Measurements from ENCODE around the gene WDR88. TPM values are rescaled to one million over a fixed set of nuclear protein-coding genes. Genes with fewer than 3 reads are reported as not detected.
"Not testable (repeated sequence)": the region's sequence is repeated elsewhere in the genome, so short reads cannot be mapped to it uniquely, and the experiment has no call there.

Gene WDR88
- total RNA-seq, 4 donors from 2014 or later, result not detected

- WGBS, result 51% methylated on average over 7 of the region's 14 CpGs
- Histone ChIP-seq H3K9me3 (no peaks in the 10 kb centered on the region), H3K27me3 (no peaks in the 10 kb centered on the region)
Observed at GRCh38 chr19:33150852-33151518, 19.1 kb downstream of the WDR88 start.

GRCh38 chr19:33152176-33152575, 20.3 kb downstream of the WDR88 start:
- TF ChIP-seq EP300 (IDR thresholded peaks at IDR 0.05) (no peak), POLR2A (IDR thresholded peaks at IDR 0.05) (no peak), CTCF (IDR thresholded peaks at IDR 0.05) (no peak), POLR2AphosphoS5 (IDR thresholded peaks at IDR 0.05) (no peak)
- Histone ChIP-seq H3K9me3 (no peaks in the 10 kb centered on the region), H3K36me3 (no peaks in the 10 kb centered on the region), H3K27ac (no peak overlapping the region), H3K27me3 (no peaks in the 10 kb centered on the region), H3K4me1 (no peaks in the 10 kb centered on the region), H3K4me3 (no peak overlapping the region)
- no peak for DNase-seq (ENCODE audit: low spot score in 2 of 2)
- WGBS, result 50% methylated on average over 2 of the region's 2 CpGs

More at GRCh38 chr19:33150852-33151518, 19.1 kb downstream of the WDR88 start:
- H3K4me1 ChIP-seq, result no peaks in the 10 kb centered on the region
- TF ChIP-seq CTCF (IDR thresholded peaks at IDR 0.05) (no peak), POLR2AphosphoS5 (IDR thresholded peaks at IDR 0.05) (no peak), POLR2A (IDR thresholded peaks at IDR 0.05) (no peak), EP300 (IDR thresholded peaks at IDR 0.05) (no peak)
- DNase-seq (ENCODE audit: low spot score in 2 of 2), result no peak
- no peak overlapping the region for H3K4me3 ChIP-seq
- no peak overlapping the region for H3K27ac ChIP-seq
- no peaks in the 10 kb centered on the region for H3K36me3 ChIP-seq

DNA sequence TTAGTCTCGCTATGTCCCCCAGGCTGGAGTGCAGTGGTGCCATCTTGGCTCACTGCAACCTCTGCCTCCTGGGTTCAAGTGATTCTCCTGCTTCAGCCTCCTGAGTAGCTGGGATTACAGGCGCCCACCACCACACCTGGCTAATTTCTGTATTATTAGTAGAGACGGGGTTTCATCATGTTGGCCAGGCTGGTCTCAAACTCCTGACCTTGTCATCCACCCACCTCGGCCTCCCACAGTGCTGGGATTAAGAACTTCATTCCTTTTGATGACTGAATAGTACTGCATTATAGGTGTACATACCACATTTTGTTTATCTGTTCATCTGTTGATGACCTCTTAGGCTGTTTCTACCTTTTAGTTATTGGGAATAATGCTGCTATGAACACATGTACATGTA, 20.7 kb downstream of the WDR88 start:
- not testable (repeated sequence) for H3K36me3 ChIP-seq; H3K27ac ChIP-seq; H3K9me3 ChIP-seq; DNase-seq (ENCODE audit: low spot score in 2 of 2); H3K27me3 ChIP-seq; H3K4me3 ChIP-seq; H3K4me1 ChIP-seq
- 66% methylated on average over 4 of the region's 4 CpGs for WGBS

DNA sequence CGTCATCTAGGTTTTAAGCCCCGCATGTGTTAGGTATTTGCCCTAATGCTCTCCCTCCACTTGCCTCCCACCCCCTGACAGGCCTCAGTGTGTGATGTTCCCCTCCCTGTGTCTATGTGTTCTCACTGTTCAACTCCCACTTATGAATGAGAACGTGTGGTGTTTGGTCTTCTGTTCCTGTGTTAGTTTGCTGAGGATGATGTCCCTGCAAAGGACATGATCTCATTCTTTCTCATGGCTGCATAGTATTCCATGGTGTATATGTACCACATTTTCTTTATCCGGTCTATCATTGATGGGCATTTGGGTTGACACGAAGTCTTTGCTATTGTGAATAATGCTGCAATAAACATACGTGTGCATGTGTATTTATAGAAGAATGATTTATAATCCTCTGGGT, 22.4 kb downstream of the WDR88 start:
- H3K27ac ChIP-seq; H3K4me1 ChIP-seq; H3K27me3 ChIP-seq; H3K4me3 ChIP-seq; H3K9me3 ChIP-seq; DNase-seq (ENCODE audit: low spot score in 2 of 2); H3K36me3 ChIP-seq: not testable (repeated sequence)
- 89% methylated on average over 6 of the region's 6 CpGs for WGBS

- 77% methylated on average over 5 of the region's 5 CpGs for WGBS
- TF ChIP-seq POLR2AphosphoS5 (IDR thresholded peaks at IDR 0.05) (no peak), EP300 (IDR thresholded peaks at IDR 0.05) (no peak), POLR2A (IDR thresholded peaks at IDR 0.05) (no peak), CTCF (IDR thresholded peaks at IDR 0.05) (no peak)
- H3K27me3 ChIP-seq, result no peaks in the 10 kb centered on the region
- no peaks in the 10 kb centered on the region for H3K36me3 ChIP-seq
- H3K4me1 ChIP-seq, result no peaks in the 10 kb centered on the region
- no peak overlapping the region for H3K4me3 ChIP-seq
- H3K9me3 ChIP-seq, result no peaks in the 10 kb centered on the region
- H3K27ac ChIP-seq, result no peak overlapping the region
- DNase-seq (ENCODE audit: low spot score in 2 of 2), result no peak
Observed at GRCh38 chr19:33156334-33156733, 24.4 kb downstream of the WDR88 start.

DNA sequence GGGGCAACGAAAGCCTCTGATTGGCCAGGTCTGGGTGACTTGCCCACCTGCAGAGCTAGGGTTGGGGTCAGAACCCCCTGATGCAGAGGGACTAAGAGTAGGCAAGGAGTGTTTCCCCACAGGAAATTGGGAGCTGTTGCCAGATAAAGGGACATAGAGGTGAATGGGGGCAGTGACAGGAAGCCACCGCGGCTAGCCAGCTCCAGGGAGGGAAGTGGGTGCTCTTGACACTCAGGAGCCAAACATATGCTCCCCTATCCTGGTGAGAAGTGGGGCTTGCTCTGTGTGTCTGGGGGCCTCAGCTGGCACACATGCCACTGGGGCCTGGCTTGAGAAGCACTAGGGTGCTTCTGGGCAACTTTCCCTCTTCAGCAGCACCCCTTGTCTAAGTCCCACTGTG, 26.0 kb downstream of the WDR88 start:
- Histone ChIP-seq H3K36me3 (no peaks in the 10 kb centered on the region), H3K27ac (no peak overlapping the region), H3K9me3 (no peaks in the 10 kb centered on the region), H3K27me3 (no peaks in the 10 kb centered on the region), H3K4me3 (no peak overlapping the region), H3K4me1 (no peaks in the 10 kb centered on the region)
- TF ChIP-seq EP300 (IDR thresholded peaks at IDR 0.05) (no peak), POLR2AphosphoS5 (IDR thresholded peaks at IDR 0.05) (no peak), CTCF (IDR thresholded peaks at IDR 0.05) (no peak), POLR2A (IDR thresholded peaks at IDR 0.05) (no peak)
- DNase-seq (ENCODE audit: low spot score in 2 of 2), result no peak
- 60% methylated on average over 3 of the region's 3 CpGs for WGBS

All from suprapubic skin (tissue), 4 donors.